Measurements from ENCODE around the gene COPS2.

DNA sequence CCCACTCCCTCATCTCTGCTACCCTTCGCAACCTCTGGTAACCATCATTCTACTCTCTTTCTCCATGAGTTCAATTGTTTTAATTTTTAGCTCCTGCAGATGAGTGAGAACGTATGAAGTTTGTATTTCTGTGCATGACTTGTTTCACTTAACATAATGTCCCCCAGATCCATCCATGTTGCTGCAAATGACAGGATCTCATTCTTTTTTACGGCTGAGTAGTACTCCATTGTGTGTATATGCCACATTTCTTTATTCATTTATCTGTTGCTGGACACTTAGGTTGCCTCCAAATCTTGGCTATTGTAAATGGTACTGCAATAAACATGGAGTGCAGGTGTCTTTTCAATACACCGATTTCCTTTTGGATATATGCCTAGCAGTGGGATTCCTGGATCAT, 26.7 kb upstream of the COPS2 start:
- TF ChIP-seq, protein P1, sequence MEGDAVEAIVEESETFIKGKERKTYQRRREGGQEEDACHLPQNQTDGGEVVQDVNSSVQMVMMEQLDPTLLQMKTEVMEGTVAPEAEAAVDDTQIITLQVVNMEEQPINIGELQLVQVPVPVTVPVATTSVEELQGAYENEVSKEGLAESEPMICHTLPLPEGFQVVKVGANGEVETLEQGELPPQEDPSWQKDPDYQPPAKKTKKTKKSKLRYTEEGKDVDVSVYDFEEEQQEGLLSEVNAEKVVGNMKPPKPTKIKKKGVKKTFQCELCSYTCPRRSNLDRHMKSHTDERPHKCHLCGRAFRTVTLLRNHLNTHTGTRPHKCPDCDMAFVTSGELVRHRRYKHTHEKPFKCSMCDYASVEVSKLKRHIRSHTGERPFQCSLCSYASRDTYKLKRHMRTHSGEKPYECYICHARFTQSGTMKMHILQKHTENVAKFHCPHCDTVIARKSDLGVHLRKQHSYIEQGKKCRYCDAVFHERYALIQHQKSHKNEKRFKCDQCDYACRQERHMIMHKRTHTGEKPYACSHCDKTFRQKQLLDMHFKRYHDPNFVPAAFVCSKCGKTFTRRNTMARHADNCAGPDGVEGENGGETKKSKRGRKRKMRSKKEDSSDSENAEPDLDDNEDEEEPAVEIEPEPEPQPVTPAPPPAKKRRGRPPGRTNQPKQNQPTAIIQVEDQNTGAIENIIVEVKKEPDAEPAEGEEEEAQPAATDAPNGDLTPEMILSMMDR (conservative IDR thresholded peaks at IDR 0.05; ENCODE audit: low read depth, low read length), result no peak
- no peak for TF ChIP-seq EZH2 (IDR thresholded peaks at IDR 0.05; ENCODE audit: borderline replicate concordance, low read depth, low read length, poor library complexity, severe bottlenecking)
